SKM-1 treated with dmso at 0.1 percent for 144 hours (cell line): ENCODE data around the gene VWA5A.

ENCODE experiments used
- DNase-seq: peaks from one replicate; lab custom pipeline; 2025; ENCODE audit not compliant: unreplicated experiment; lab: John Stamatoyannopoulos, UW

VWA5A gene, protein sequence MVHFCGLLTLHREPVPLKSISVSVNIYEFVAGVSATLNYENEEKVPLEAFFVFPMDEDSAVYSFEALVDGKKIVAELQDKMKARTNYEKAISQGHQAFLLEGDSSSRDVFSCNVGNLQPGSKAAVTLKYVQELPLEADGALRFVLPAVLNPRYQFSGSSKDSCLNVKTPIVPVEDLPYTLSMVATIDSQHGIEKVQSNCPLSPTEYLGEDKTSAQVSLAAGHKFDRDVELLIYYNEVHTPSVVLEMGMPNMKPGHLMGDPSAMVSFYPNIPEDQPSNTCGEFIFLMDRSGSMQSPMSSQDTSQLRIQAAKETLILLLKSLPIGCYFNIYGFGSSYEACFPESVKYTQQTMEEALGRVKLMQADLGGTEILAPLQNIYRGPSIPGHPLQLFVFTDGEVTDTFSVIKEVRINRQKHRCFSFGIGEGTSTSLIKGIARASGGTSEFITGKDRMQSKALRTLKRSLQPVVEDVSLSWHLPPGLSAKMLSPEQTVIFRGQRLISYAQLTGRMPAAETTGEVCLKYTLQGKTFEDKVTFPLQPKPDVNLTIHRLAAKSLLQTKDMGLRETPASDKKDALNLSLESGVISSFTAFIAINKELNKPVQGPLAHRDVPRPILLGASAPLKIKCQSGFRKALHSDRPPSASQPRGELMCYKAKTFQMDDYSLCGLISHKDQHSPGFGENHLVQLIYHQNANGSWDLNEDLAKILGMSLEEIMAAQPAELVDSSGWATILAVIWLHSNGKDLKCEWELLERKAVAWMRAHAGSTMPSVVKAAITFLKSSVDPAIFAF

GRCh38 chr11:124114942-124115781 lies at the start of gene VWA5A:
Gene VWA5A (plus strand): TSS chr11:124115450. CDS start chr11:124117512, 2,062 bp downstream.
- DNase-seq = peak; percentile 75

DNA sequence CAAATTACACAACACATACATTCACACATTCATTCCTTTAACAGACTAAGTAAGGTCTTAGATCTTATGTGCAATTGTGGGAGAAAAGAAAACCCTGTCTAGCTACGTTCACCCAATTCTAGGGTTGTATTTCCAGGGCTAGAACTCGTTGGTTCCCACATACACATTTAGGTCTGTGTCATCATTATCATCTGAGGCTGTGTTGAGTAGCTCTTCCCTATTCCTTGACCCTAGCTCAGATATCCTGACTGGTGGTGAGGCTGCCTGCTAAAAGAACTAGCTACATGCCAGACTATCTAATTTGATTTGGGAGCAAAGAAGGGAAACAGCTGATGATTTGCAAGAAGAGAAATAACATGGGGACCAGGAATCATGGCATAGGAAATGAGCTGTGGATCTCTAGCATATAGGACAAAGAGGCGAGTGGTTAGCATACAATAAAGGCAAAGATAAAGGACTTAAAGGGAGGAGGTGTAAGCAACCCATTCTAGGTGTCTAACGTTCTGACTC lies 46.6 kb upstream of the VWA5A start:
- DNase-seq = no peak

DNA sequence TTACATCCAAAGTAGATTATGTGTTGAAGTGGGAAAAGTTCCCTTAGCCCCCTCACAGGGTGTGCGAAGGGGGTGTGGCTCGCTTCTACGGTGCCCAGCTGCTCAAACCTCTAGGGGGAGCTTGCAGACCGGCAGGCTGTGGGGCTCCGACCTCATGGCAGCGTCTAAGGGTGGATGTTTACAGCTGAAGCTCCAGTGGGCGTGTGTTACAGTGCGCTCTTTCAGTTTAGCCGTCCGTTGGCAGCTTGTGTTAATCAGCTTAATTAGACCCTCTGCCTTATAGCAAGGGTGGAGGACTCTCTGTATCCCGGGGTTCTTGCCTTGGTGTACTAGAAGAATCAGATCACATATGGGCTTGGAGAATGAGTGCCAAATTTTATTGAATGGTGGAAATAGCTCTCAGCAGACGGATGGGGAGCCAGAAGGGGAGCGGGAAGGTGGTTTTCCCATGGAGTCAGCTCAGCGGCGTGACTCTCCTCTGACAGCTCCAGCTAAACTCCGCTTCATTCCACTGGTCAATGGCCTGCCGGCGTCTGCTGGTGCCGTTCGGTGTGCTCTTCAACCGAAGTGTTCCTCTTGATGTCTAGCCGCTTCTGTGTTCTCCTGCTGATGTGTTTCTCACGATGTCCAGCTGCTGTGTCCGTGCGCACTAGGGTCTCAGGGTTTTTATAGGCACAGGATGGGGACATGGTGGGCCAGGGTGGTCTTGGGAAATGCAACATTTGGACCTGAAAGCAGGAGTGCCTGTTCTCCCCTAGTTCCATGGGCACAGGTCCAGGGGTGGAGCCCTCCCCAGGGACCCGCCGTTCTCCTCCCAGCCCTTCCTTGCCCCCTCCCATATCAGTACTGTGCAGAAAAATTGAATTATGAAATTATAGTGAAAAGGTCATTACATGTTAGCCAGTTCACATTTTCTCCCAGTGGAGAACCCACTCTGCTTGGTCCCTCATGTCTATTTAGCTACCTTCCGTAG lies 45.5 kb upstream of the VWA5A start:
- DNase-seq = no peak

DNA sequence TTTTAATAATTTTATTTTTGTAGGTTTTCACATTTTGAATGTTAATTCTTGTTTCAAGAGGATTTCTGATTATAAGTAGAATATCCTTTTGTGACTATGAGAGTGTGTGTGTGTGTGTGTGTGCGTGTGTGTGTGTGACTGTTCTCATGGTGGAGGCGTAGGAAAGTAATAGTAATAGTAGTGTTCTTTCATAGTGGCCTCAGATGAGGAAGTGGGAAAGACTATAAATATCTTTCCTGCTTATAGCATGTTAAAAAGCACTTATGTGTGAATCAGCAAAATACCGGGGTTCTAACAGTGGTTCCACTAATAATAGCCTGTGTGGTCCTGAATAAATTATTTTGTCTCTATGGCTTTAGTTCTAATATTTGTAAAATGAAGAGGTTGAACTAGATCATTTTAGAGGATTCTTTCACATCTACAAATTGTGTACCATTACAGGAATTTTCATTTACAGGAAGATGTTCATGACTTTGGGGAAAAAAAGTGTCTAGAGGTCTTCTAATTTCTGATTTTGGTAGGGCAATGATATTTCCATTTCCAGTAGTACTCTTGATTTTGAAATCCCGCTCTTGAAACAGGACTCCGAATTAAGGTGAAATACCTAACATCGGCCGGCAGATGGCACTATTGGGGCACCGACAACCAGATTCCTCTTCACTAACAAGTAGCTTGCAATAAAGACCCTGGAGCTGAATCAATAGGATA lies 44.2 kb upstream of the VWA5A start:
- DNase-seq = peak; percentile 75

GRCh38 chr11:124071623-124071948 lies 43.7 kb upstream of the VWA5A start:
- DNase-seq = no peak

- DNase-seq = no peak
Measured at GRCh38 chr11:124072147-124072546, 43.1 kb upstream of the VWA5A start.

- DNase-seq = no peak
Measured at GRCh38 chr11:124074554-124074953, 40.7 kb upstream of the VWA5A start.

DNA sequence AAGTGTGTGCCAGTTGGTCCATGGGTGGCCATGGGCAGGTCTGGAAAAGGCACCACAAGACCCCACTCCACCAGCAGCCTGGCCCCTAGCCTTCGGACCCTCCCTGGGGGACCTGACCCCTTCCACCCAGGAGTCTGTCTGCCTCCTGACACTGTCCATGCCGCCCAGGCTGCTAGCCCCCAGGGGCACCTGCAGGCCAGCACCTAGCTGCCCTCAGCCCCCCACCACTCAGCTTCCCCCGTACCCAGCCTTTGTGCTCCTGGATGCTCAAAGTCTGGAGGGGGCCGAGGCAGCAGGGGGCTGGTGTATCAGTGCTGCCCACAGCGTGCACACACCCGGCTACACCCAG lies 39.8 kb upstream of the VWA5A start:
- DNase-seq = no peak

- DNase-seq = no peak
Measured at GRCh38 chr11:124075841-124076651, 39.2 kb upstream of the VWA5A start.

DNA sequence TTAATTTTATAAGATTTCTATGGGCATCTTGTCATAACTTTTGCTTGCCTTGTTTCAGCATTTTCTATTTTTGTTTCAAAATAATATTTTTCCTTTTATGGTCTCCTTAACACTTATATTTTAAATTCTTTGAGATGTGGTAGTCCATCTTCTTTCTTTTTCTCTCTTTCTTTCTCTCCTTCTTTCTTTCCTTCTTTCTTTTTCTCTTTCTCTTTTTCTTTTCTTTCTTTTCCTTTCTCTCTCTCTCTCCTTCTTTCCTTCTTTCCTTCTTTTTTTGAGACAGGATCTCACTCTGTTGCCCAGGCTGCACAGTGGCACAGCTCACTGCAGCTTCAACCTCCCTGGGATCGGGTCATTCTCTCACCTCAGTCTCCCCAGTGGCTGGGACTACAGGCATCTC lies 38.0 kb upstream of the VWA5A start:
- no peak for DNase-seq

GRCh38 chr11:124078591-124078990 lies 36.7 kb upstream of the VWA5A start:
- no peak for DNase-seq

- DNase-seq = no peak
Measured at GRCh38 chr11:124079631-124080326, 35.5 kb upstream of the VWA5A start.

GRCh38 chr11:124080327-124081001 lies 34.8 kb upstream of the VWA5A start:
- no peak for DNase-seq

DNA sequence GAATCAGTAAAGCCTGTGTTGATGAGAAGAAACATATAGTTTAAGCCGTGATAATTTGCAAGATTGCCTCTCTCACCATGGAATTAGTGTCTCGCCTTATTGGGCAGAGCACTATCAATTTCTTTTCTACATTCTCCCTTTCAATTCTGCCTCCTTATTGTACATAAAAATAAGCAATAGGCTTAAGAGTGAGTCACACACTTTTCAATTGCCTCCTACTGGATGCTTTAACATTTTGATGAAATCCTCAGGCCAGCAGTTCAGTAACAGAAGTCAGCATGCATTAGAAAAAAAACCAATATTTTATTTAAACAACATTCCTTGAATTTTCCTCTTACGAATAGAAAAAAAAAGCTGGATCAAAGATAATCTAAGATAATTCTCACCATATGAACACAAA lies 33.8 kb upstream of the VWA5A start:
- no peak for DNase-seq

GRCh38 chr11:124082371-124082770 lies 32.9 kb upstream of the VWA5A start:
- no peak for DNase-seq

DNA sequence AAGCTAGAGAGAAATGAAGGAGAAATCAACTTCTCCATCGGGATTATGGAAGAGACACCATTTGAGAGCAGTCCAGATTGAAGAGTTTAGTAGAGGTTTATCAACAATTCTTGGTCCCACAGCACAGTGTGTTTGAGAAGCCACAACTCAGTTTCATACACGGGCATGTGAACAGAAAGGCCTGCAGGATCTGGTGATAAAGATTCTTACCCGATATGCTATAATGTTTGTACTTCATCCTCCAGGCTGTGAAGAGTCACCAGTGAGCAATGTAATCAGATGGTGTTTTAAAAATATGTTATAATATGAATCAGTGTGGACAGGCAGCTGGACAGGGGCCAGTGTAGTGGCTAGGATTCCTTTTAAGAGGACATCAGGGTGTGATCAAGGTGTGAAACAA lies 29.7 kb upstream of the VWA5A start:
- no peak for DNase-seq

- DNase-seq = no peak
Measured at GRCh38 chr11:124085997-124086846, 29.0 kb upstream of the VWA5A start.
